Measurements from ENCODE around the gene RBM38. TPM values are rescaled to one million over a fixed set of nuclear protein-coding genes. Genes with fewer than 3 reads are reported as not detected.

The RBM38 gene
- total and polyA plus RNA-seq, 9 of the 15 experiments (the other 6 are each of a cell fraction or from before 2014, with no cell fraction given): 0.28 to 82.4 (median 33.2) TPM

GRCh38 chr20:57389695-57390603, 1.2 kb upstream of the RBM38 start (continued):
- no peak; the same call in 1 of the 2 replicates for TF ChIP-seq NBN (IDR thresholded peaks at IDR 0.05; ENCODE audit: low read depth)
- no peak for TF ChIP-seq MTF1 (CRISPR knock-in tag; IDR thresholded peaks at IDR 0.05; ENCODE audit: borderline replicate concordance)
- TF ChIP-seq USF2 (CRISPR knock-in tag; IDR thresholded peaks at IDR 0.05): no peak
- TF ChIP-seq EGR1 (conservative IDR thresholded peaks at IDR 0.05): peak; percentile 97
- TF ChIP-seq ZNF217 (CRISPR knock-in tag; IDR thresholded peaks at IDR 0.05): no peak
- TF ChIP-seq TFAM (CRISPR knock-in tag; conservative IDR thresholded peaks at IDR 0.05): no peak
- no peak; the same call in 1 of the 2 replicates for TF ChIP-seq CAMTA2 (CRISPR knock-in tag; conservative IDR thresholded peaks at IDR 0.05)
- TF ChIP-seq MXI1 (IDR thresholded peaks at IDR 0.05; ENCODE audit: low read depth, low read length): no peak
- TF ChIP-seq FUS (optimal IDR thresholded peaks at IDR 0.05; ENCODE audit: low read depth, low read length): no peak
- no peak for TF ChIP-seq BCL6 (CRISPR knock-in tag; IDR thresholded peaks at IDR 0.05)
- no peak for TF ChIP-seq HNRNPK (IDR thresholded peaks at IDR 0.05; ENCODE audit: low read depth, low read length, poor library complexity, severe bottlenecking)
- TF ChIP-seq, protein P1, sequence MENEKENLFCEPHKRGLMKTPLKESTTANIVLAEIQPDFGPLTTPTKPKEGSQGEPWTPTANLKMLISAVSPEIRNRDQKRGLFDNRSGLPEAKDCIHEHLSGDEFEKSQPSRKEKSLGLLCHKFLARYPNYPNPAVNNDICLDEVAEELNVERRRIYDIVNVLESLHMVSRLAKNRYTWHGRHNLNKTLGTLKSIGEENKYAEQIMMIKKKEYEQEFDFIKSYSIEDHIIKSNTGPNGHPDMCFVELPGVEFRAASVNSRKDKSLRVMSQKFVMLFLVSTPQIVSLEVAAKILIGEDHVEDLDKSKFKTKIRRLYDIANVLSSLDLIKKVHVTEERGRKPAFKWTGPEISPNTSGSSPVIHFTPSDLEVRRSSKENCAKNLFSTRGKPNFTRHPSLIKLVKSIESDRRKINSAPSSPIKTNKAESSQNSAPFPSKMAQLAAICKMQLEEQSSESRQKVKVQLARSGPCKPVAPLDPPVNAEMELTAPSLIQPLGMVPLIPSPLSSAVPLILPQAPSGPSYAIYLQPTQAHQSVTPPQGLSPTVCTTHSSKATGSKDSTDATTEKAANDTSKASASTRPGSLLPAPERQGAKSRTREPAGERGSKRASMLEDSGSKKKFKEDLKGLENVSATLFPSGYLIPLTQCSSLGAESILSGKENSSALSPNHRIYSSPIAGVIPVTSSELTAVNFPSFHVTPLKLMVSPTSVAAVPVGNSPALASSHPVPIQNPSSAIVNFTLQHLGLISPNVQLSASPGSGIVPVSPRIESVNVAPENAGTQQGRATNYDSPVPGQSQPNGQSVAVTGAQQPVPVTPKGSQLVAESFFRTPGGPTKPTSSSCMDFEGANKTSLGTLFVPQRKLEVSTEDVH (IDR thresholded peaks at IDR 0.05; ENCODE audit: low read depth, partially characterized antibody): no peak
- peak; percentile 66; the same call in 1 of the 2 replicates for TF ChIP-seq NR2F6 (CRISPR knock-in tag; IDR thresholded peaks at IDR 0.05)
- TF ChIP-seq ZNF57 (CRISPR knock-in tag; IDR thresholded peaks at IDR 0.05): no peak
- no peak for TF ChIP-seq KLF10 (CRISPR knock-in tag; IDR thresholded peaks at IDR 0.05)
- no peak for TF ChIP-seq ZNF699 (CRISPR knock-in tag; IDR thresholded peaks at IDR 0.05; ENCODE audit: insufficient replicate concordance)
- 0 out of 2 replicates have a peak, but pooled peaks have one; percentile 35 for TF ChIP-seq BACH1 (tag; IDR thresholded peaks at IDR 0.05)
- TF ChIP-seq HMGN3 (IDR thresholded peaks at IDR 0.05; ENCODE audit: borderline replicate concordance, extremely low read depth, insufficient read length, low read depth, low read length): peak; percentile 33
- TF ChIP-seq NFRKB (IDR thresholded peaks at IDR 0.05; ENCODE audit: low read depth): peak; percentile 97
- TF ChIP-seq, protein P2, sequence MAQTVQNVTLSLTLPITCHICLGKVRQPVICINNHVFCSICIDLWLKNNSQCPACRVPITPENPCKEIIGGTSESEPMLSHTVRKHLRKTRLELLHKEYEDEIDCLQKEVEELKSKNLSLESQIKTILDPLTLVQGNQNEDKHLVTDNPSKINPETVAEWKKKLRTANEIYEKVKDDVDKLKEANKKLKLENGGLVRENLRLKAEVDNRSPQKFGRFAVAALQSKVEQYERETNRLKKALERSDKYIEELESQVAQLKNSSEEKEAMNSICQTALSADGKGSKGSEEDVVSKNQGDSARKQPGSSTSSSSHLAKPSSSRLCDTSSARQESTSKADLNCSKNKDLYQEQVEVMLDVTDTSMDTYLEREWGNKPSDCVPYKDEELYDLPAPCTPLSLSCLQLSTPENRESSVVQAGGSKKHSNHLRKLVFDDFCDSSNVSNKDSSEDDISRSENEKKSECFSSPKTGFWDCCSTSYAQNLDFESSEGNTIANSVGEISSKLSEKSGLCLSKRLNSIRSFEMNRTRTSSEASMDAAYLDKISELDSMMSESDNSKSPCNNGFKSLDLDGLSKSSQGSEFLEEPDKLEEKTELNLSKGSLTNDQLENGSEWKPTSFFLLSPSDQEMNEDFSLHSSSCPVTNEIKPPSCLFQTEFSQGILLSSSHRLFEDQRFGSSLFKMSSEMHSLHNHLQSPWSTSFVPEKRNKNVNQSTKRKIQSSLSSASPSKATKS (CRISPR knock-in tag; IDR thresholded peaks at IDR 0.05): no peak
- TF ChIP-seq RFX7 (CRISPR knock-in tag; IDR thresholded peaks at IDR 0.05): no peak
